CD4-positive, alpha-beta T cell treated with Interleukin-17A for 4 hours (primary cell): ENCODE data around the gene ABCA8.
"Not testable (repeated sequence)": the region's sequence is repeated elsewhere in the genome, so short reads cannot be mapped to it uniquely, and the experiment has no call there.

ENCODE experiments used
- DNase-seq: peaks from one replicate; pipeline ENCODE4 v3.0.0-alpha.2; 2020; ENCODE audit warnings: mixed read lengths

Gene ABCA8

GRCh38 chr17:68865584-68865983 is 89.6 kb downstream of the ABCA8 start:
- DNase-seq = no peak

DNA sequence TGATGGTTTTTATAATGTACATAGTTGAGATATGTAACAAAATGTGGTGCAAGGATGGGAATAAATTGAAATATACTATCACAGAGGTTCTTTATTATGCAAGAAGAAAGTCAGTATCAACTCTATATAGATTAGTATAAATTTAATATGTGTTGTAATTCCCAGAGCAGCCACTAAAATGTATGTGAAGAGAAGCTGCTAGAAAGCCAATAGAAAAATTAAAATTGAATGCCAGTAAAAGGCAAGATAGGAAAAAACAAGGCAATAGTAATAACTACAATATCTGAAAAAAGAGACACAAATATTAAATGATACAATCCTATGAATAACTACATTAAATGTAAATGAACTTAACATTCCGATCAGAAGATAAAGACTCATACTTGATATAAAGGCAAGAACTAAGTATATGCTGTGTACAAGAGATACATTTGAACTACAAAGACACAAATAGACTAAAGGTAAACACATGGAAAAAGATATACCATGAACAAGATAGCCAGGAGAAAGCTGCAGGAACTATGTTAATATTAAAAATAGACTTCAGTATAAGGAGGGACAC is 92.0 kb downstream of the ABCA8 start:
- DNase-seq = no peak

GRCh38 chr17:68861602-68862001 is 93.6 kb downstream of the ABCA8 start:
- no peak for DNase-seq

GRCh38 chr17:68860941-68861340 is 94.3 kb downstream of the ABCA8 start:
- DNase-seq = no peak

DNA sequence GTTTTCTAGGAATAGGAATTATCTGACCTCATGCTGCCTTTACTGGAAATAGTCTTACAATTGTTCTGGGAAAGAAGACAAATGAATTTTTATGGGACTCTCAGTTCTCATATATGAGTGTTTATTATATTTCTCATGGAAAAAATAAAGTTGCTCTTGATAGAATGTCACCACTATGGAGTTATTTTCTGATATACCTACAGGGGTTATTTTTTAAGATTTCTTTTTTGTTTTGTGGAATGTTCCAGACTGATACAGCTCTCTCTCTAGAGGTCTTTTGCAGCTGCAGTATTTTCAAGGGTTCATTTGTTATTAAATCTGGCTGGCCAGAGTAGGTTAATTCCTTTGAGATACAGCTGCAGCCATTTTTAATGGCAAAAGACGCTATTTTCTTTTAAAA is 100.7 kb downstream of the ABCA8 start:
- DNase-seq = no peak

GRCh38 chr17:68853439-68853838 is 101.8 kb downstream of the ABCA8 start:
- DNase-seq = no peak

- DNase-seq = no peak
Observed at GRCh38 chr17:68853036-68853435, 102.2 kb downstream of the ABCA8 start.

DNA sequence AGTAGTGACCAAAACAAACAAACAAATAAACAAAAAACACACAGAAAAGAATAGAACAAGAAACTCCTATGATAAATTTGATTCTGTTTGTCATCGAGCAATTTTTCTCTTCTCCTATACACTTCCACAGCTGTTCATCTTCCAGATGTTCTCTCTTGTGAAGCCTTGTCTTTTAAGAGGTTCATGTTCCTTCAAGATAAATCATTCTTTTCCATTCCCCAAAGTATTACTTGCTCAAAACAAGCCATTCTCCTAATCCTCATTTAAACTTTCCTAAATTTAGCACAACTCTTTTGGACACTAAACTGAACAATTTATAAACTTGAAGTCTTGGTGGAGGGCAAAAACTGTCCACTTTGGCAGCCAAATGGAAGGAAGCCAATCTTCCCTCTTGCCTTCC is 103.3 kb downstream of the ABCA8 start:
- no peak for DNase-seq

- no peak for DNase-seq
Observed at GRCh38 chr17:68850749-68851510, 104.3 kb downstream of the ABCA8 start.

- no peak for DNase-seq
Observed at GRCh38 chr17:68849673-68850610, 105.2 kb downstream of the ABCA8 start.

DNA sequence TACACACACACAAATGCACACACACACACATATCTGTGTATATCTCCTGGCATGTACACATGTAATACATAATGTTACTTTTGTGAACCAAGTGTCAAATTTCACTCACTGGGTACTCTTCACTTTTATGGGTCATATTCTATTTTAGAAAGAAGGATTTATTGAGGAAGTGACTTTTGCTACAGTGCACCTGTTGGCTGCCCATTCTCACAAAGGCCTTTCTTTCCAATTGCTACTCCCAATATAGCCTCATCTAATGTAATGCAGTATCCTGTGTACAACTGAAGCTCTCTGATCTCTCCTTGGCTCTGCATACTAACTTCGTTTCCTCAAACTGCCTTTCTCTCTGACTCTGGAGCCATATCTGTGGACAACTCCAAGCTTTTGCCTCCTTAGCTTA is 107.5 kb downstream of the ABCA8 start:
- DNase-seq = no peak

DNA sequence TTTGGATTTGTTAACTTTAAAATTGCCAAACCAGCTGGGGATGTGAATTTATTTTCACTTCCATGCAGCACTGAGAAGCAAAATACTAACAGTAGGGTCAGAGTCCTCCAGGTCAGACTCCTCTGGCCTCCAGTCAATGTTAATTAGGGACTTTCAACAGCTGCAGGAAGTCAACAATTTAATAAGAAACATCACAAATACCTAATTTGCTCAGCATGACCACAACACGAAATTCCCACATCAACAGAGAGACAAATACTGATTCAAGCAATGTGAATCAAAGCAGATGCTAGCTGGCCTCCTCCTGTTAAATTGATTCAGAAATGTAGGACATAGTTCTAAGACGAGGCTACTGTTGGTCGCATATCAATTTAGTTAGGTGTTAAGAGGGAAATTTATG is 111.7 kb downstream of the ABCA8 start:
- DNase-seq = no peak

- DNase-seq = no peak
Observed at GRCh38 chr17:68840073-68840472, 115.1 kb downstream of the ABCA8 start.

DNA sequence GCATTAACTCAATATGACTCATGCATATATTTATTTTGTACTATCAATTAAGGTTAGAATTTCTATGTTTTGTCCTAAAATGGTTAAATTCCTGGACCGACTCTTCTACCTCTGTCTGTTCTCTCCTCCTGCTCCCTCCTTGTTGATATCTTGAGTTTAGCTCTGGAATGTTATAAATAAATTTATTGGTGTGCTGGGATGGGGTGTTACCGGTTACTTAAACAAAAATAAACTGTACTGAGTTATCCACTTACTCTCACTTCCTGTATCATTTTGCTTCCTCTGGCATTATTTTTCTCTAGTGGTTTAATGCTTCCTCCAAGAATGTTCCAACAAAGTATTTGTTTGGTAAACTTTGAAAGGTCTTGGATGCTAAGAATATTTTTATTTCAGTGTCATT is 120.1 kb downstream of the ABCA8 start:
- DNase-seq = no peak

DNA sequence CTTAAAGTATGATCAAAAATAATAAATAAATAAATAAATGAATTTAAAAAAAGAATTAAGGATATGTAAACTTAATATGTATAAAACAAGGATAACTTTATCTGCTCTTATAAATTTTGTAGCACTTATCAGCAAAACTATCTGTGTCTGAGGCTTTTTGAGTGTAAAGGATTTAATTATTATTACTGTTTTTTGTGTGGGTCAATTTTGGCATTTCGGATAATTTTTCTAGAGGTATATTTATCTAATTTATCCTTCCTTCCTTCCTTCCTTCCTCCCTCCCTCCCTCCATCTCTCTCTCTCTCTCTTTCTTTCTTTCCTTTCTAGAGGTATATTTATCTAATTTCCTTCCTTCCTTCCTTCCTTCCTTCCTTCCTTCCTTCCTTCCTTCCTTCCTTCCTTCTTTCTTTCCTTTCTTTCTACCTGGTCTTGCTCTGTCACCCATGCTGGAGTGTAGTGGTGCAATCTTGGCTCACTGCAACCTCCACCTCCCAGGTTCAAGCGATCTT is 120.8 kb downstream of the ABCA8 start:
- no peak for DNase-seq

GRCh38 chr17:68832109-68832802 is 122.9 kb downstream of the ABCA8 start:
- DNase-seq = no peak

DNA sequence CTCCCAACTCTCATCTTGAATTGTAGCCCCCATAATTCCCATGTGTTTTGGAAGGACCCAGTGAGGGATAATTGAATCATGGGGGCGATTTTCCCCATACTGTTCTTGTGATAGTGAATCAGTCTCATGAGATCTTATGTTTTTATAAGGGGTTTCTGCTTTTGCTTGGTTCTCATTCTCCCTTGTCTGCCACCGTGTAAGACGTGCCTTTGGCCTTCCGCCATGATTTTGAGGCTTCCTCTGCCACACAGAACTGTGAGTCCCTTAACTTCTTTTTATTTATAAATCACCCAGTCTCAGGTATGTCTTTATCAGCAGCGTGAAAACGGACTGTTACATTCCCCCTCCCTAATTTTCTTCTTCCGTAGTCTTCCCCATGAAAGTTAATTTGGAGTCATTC is 124.0 kb downstream of the ABCA8 start:
- no peak for DNase-seq

DNA sequence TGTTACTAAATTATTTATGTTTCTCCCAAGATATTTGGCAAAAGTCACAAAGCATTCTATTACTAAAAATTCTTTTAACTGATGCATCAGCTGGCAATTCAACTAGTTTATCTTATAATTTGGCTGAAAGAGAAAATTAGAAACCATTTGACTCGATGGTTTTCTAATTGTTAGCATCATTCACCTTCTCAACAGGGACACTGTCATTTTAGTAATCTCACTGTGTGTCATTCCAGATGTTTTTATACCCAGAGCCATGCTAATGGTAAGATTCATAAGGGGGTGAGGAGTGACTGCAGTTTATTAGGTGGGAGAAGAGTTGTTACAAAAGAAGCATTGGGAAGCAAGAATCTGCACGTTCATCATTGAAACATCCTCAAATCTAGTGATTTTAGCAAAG is 124.9 kb downstream of the ABCA8 start:
- no peak for DNase-seq

DNA sequence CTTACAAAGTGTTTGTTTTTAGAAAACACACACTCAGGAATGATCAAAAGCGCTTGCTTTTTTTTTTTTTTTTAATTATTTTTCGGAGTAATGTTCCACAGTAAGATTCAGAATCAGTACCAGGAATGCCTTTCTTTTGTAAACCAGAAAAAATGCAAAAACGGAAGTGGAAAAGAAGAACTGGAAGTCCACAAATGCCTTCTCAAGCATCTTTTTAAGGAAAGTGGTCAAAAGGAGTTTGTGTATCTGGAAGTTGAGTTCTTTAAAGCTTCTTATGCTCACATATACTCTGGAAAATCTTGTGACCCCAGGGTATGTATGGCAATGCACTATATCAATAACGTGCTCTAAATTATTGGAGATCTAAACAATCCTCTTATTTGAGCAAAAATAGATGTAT is 126.0 kb downstream of the ABCA8 start:
- DNase-seq = no peak

DNA sequence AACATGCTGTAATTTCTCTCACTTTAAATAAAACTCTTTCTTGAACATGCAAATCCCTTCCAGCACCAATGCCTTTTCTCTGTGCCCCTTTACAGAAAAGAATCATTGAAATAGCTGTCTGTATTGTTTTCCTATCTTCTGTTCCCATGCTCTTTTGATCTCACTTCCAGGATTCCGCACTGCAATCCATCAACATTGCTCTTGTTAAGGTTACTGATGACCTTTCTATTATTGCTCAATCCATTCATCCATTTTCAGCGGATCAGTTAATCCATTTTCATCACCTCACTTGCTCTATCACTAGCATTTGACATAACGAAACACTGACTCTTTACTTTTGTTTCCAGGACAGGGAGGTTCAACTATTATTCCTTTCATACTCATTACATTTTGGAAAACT is 130.5 kb downstream of the ABCA8 start:
- DNase-seq = no peak

DNA sequence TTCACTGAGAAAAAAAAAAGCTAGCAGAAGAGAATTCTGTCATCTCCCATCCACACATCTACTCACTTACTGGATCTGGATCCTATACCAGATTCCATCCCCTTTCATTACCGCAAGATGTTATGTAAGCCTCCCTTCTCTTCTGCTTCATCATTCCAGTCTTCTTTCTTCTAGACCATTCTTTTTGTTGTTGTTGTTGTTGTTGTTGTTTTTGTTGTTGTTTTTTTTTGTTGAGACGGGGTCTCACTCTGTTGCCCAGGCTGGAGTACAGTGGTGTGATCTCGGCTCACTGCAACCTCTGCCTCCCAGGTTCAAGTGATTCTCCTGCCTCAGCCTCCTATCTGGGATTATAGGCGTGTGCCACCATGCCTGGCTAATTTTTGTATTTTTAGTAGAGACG is 131.0 kb downstream of the ABCA8 start:
- not testable (repeated sequence) for DNase-seq

DNA sequence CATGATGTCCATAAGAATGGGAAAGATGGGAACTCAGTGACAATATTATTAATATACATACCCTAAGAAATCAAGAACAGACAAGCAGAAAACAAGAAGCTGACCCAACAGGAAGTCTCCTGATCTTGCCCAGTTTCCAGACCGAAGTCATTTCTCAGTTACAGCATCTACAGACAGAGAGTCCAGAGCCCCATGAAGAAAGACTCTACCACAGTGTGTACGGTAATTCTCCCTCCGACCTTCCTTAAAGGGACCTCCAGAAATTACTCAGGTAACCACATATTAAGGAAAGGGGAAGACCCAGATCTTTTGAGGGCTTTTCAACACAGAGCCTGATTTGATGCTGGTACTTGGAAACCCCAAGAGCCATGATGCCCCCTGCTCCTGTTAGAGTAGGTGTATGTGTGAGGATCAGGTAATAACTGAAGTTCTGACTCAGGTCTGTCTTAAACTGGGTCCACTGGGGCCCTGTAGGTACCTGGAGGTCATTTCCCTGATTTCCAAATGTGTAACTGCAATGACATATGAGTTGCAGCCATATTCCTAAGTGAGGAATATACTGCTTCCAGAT is 132.4 kb downstream of the ABCA8 start:
- no peak for DNase-seq
